HG02884 (cell line): ENCODE measurements around the gene SPATA16.
"Not testable (repeated sequence)": the region's sequence is repeated elsewhere in the genome, so short reads cannot be mapped to it uniquely, and the experiment has no call there.

Source experiments
- ATAC-seq: cut with Tn5 transposase; IDR thresholded peaks from one replicate; pipeline ENCODE4 v1.9.1; 2021; ENCODE audit warnings: mild to moderate bottlenecking, moderate library complexity; ENCODE audit not compliant: unreplicated experiment

SPATA16 gene

DNA sequence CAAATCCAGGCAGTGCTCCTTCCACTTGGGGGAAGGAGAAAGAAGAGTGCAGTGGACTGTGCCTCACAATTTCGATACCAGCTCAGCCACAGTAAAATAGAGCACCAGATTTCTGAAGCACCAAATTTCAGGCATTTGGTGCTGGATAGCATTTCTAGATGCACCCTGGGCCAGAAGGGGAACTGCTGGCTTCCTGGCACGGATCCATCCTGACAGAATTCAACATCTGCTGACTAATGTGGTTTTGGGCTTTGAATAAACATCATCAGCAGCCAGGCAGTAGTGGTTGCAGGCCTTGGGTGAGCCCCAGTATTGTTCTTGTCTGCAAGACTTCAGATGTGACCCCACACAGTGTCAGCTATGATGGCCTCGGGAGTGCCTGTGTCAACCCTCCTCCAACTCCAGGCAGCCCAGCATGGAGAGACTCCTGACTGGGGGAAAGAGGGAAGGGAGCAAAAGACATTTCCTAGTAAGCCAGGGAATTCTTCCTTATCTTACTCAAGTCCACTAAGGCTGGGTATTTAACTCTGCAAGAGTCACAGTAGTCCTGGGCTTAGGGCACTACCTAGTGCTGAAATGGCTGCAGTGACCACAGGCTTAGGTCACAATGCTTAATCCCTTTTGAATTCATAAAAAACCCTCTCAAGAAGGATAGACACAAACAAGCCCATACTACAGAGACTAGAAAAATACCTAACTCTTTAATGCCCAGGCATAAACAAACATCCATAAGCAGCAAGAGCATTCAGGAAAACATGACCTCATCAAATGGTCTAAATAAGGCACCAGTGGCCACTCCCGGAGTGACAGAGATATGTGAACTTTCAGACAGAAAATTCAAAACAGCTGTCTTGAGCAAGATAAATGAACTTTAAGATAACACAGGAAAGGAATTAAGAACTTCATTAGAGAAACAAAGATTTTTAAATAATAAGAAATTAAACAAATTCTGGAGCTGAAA is 74.7 kb downstream of the SPATA16 start:
- ATAC-seq, result no peak

DNA sequence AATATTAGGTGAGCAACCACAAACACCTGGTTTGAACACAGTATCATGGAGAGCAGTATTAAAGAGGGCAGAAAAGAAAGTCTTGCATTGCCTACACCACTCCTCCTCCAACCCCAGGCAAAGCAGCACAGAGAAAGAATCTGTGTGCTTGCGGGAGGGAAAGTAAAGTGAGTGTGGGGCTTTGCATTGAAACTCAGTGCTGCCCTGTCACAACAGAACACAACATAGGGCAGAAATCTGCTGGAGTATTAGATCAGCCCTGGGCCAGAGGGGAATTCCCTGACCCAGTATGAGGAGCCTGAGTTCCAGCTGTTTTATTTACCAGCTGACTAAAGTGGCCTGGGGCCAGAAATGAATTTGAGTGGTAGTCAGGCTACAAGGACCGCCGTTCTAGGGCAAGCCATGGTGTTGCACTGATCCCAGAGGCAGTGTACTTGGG is 75.5 kb downstream of the SPATA16 start:
- ATAC-seq, result no peak

DNA sequence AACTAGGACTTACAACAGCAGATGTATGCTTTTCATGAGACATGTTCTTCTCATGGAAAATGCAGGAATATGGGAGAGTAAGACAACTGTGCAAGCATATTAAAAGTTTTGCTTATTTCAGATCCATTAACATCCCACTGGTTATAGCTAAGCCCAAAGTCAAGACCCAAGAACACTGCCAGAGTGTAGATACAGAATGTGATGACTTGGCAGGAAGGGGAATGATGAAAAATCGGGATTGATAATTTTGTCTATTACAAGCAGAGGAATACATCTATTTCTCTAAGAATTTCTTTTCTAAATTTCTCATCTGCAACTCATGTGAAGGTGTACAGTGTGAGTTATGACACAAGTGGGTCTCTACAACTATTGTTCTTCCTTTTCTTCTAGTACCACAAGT is 76.4 kb downstream of the SPATA16 start:
- ATAC-seq, result no peak

DNA sequence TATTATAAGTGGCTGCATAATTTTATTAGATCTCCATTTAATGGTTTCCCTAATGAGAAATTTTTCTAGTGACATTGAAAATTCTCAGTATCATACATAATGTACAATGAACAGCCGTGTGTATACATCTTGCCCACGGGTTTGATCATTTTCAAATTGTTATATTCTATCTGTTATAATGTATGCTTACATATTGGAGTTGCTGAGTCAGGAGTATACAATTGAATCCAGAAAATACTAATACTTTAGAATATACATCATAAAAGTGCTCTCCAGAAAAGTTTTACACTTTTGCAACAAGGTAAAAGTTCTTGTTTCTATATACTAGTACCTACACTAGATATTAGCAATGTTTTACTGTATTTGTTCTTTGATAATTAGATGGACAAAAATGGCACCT is 82.8 kb downstream of the SPATA16 start:
- no peak for ATAC-seq

DNA sequence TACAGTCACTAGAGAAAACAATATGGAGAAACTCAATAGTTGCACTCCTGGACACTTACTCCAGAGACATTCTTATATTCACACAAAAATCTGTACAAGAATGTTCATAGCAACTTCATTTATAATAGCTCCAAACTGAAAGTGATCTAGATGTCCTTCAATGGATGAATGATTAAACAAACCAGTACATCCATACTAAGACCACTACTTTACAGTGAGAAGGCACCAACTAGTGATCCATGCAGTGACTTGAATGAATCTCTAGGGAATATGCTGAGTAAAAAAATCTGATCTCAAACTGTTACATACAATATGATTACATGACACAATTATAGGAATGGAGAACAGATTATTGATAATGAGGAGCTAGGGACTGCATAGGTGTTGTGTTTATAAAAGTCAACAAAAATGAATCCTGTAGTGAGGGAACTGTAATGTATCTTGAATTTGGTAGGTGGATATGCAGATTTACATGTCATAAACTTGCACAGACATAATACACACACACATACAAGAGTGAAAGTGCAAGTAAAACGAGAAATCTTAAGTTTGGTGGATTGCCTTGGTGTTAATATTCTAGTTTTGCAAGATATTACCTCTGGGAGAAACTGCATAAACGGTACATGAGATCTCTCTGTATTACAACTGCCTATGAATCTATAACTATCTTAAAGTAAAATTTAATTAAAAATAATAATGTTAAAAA is 85.7 kb downstream of the SPATA16 start:
- no peak for ATAC-seq

DNA sequence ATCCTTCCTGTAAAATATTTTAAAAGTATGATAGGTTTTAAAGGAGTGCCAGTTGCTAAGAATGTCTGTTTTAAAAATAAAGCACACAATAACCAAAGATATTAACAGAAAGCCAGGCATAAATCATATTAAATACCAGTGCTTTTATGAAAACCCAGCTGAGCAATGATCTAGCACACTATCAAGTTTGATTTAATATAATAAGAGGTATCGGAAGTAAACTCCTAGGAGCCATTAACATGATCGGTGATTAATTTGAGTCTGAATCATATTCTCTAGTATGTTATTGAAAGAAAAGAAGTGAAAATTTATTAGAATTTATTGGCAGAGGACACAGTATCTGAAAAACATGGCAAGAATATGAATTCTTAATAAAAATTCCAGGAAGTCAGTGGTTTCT is 91.7 kb downstream of the SPATA16 start:
- ATAC-seq, result no peak

DNA sequence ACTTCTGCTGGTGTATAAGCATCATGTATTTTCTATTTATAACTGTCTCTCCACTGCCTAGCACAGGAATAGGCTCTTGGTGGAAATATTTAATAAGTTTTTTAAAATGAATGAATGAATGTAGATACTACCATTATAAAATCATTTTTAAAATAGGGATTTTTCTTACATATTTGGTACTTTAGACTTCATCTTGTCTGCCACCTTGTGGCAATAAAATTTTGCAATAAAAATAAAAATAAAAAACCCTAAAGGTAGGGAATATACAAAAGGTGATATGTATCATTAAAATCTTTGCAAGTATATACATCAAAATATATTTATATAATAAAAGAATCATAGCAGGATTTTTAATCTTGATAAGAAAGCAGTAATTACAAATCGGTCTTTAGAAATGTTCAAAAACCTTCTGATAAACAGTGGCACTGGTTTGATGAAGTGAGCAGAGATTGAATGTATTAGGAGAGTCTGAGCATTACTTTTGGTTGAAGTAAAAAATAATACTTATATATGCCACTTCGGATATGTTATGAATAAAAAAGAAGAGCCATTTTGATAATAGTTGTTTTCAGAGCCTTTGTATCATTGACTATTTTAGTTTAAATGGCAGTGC is 95.2 kb downstream of the SPATA16 start:
- no peak for ATAC-seq

DNA sequence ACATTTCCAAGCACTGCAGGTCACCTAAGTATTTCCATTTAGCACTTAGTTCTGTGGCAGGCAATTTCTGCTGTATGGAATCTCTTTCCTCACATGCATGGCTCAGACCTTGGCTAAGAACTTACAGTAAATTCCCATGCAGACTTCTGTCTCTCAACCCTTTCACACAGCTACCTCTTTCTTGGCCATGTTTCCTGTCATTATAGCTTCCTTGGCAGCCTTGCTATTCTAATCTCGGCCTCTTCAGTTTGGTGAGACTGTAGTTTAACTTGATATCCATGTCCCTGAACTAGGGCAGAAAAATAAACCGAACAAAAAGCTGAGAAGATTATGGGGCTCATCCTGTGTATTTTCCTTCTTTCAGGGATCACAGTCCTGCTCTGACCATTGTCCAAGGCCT is 96.0 kb downstream of the SPATA16 start:
- no peak for ATAC-seq

DNA sequence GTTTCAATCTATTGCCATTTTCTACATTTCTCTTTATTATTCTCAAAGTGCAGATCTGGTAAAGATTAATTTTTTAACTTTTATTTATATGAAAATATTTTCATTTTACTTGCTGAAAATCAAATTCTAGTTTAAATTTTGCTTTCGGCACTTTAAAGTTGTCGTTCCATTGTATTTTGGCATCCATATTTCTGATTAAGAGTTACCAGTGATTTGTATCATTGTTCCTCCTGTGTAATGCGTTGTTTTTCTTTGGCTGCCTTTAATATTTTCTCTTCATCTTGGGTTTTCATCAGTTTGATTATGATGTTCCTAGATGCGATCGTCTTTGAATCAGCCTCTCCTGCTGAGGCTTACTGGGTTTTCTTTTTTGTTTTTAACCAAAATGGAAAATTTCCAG is 97.3 kb downstream of the SPATA16 start:
- no peak for ATAC-seq

DNA sequence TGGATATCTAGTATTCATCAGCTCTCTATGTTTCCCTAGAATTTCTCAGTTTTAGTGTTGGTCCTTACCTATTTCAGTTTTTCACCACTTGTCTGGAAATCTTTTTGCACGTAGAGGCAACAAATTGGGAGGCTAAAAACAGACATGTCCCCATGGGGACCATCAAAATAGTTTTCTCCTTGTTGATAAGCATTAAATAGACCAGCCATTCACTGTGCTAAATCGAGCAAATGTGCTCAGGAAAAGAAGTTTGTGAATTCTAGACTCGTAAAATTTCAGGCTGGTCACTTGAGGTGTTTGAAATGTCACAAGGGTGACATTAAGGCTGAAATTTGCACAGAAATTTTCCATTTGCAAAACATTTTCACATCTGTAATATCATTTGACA is 102.6 kb downstream of the SPATA16 start:
- ATAC-seq, result no peak

DNA sequence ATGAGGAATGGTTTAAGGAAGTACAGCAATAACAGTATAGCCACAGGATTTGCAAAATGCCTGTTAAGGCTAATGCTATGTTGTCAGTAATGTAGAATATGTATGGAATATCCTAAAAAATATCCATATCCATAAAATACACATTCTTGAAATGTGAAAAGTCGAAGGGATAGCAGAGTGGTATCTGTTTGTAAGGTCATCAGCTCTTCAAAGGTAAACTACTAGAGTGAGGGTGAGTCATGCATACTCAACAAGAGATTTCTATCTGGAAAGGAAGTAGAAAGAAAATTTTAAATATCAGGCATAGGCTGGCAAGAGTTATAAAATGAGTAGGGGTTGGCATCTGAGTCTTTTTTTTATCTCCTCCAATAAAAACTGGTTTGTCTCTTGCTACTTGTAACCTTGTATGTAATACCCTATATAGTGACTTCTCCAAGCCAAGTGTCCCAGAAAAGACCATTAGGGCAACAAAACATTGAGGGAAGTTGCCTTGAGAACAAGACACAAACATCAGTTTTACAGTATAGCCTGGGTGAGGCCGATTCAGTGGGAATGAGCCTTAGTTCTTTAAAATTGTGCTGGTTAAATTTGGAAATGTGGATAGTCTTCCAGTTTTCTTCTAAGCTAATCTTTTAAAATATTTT is 103.1 kb downstream of the SPATA16 start:
- ATAC-seq, result no peak

DNA sequence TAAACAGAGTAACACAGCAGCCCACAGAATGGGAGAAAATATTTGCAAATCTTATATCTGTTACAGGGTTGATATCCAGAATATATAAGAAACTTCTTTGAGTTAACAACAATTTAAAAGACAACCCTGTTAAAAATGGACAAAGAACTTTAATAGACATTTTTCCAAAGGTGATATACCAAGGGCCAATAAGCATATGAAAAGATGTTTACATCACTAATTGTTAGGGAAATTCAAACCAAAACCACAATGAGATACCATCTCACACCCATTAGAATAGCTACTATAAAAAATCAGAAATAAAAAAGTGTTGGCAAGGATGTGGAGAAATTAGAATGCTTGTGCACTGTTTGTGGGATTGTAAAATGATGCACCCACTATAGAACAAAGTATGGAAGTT is 110.8 kb downstream of the SPATA16 start:
- ATAC-seq, result no peak

DNA sequence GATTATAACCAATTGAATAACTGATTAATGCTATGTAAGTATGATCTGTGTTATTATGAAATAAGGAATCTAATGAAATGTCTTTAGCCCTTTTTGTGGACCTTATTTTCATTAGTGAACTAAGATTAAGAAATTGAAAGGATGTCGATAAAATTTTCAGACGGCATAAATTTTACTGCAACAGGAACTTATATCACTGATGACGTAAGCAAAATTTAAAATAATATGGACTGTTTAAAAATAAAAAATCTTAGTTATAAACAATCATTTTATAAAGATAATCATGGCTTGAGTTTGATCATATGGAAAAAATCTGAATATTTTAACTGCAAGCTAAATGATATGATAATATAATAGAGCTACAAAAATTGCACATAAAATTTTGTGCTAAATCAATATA is 112.7 kb downstream of the SPATA16 start:
- no peak for ATAC-seq

DNA sequence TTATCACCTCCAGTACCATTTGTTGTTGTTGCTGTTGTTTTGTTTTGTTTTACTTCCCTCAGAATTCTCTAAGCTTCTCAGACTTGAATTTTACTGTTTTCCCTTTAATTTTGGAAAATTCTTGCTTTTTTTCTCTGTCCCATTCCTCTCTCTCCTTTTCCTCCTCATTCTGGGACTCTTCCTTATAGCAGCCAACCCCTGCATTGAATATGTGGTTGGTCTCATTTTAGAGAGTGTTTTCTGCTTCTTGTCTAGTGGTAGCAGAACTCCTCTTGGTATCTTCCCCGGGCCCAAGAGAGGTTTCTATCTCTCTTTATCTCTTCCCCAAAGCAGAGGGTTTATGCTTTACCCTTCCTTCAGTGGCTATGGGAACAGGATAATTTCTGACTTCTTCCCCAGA is 113.6 kb downstream of the SPATA16 start:
- no peak for ATAC-seq

DNA sequence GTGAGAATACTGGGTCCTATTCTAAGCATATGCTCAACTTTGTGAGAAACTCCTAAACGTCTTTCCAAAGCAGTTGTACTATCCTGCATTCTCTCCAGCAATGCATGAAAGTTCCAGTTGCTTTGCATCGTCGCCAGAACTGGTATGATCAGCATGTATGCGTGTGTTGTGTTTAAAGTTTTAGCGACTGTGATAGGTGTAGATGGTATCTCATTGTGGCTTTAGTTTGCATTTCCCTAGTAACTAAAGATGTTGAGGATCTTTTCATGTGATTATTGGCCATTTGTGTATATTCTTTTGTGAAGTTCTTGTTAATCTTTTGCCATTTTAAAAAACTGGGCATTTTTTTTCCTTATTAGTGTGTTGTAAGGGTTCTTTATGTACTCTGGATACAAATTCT is 115.1 kb downstream of the SPATA16 start:
- no peak for ATAC-seq

DNA sequence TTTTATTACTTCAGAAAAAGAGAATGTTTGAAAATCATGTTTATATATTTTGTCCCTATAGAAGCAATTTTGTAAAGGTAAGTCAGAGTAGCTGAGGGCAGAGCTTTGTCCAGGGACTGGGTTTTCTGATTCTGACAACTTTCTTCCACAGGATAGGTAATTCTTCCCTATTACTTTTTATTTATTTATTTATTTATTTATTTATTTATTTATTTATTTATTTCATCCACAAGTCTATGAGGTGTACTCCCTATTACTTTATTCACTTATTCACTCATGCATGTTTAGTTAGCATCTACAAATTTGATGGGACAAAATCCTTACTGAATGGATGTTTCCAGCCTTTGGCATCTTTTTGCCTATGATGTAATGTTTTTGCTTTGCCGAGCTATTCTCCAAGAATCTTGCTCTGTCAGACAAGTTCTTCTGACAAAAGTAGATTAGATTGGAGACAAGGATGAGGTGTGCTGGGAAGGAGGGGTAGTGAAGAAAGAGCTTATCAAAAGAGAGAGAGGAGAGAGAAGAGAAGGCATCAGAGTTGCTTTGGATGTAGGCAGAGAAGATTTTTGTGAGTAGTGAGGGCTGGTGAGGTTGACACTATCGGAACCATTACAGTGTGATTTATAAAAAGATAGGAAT is 119.4 kb downstream of the SPATA16 start:
- ATAC-seq, result no peak

DNA sequence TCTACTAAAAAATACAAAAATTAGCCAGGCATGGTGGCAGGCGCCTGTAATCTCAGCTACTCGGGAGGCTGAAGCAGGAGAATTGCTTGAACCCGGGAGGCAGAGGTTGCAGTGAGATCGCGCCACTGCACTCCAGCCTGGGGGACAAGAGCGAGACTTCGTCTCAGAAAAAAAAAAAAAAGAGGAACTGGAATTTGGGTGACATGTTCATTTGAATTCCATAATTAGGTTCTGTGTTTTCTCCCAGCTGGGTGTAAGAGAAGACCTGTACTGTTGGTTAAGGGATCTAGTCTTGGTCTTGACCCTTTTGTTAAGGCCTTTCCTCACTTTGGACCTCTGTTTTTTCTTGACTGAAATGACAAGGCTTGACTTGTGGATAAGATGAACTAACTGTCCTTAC is 120.9 kb downstream of the SPATA16 start:
- ATAC-seq, result not testable (repeated sequence)

DNA sequence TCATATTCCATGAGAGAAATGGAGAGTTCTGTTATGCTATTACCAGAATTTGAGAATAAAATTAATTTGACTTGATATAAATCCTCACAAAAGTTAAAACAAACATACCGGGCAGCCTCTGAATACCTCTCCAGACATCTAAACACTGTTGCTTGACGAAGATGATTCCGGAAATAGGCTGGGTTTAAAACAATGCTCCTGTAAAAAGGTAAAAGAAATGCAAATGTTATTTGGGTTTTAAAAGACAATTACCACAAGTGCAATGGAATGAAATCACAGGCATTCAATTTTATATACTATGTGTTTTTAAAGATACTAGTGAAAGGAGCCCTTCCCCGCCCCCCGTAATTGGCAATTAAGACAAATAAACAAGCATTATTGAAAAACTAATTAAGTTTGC is 121.7 kb downstream of the SPATA16 start:
- ATAC-seq, result no peak

DNA sequence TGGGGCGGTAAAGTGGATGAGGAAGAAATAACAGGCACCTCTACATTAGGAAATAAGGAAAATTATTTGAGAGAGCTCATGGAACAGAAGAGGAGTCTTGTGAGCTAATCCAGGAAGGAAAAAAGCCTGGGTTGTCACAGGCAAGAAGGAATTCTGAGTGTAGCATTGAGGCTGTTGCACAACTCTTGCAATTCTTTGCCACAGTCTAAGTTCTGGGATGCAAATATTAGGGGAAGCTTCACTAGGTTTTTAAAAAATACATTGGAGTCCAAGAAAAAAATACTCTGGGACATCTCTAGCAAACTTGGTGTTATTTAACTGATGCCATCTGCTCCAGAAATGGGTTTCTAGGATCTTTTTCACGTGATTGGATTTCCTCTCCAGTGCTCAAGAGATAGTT is 122.3 kb downstream of the SPATA16 start:
- ATAC-seq, result no peak

DNA sequence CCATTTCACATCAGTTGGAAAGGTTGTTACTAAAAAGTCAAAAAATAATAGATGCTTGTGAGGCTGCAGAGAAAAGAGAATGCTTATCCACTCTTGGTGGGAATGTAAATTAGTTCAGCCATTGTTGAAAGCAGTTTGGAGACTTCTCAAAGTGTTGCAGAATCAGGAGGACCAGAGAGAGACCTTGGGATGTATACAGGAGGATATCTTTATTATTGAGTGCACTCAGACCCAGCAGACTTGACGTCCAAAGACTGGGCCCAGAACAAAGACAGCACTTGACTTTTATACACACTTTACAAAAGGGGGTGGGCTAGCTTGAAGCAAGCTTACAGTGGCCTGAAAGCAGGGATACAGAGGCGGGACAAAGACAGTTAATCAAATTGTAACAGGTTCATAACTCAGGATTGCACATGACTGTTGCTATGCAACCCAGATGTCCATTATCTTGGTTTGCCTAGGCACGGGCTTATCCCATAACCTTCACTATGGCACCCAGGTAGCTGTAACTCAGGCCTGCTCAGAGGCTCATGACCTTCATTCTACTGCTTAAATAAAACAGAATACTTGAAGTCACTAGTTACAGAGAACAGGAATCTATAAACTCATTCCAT is 127.7 kb downstream of the SPATA16 start:
- no peak for ATAC-seq
